ENCODE data around the gene CMTR1. TPM values are rescaled to one million over a fixed set of nuclear protein-coding genes. Genes with fewer than 3 reads are reported as not detected.

CMTR1 gene
- total and polyA plus RNA-seq, 2 of the 13 experiments (the other 11 are each of a cell fraction or from before 2014, with no cell fraction given): 19.7 to 55.2 TPM

DNA sequence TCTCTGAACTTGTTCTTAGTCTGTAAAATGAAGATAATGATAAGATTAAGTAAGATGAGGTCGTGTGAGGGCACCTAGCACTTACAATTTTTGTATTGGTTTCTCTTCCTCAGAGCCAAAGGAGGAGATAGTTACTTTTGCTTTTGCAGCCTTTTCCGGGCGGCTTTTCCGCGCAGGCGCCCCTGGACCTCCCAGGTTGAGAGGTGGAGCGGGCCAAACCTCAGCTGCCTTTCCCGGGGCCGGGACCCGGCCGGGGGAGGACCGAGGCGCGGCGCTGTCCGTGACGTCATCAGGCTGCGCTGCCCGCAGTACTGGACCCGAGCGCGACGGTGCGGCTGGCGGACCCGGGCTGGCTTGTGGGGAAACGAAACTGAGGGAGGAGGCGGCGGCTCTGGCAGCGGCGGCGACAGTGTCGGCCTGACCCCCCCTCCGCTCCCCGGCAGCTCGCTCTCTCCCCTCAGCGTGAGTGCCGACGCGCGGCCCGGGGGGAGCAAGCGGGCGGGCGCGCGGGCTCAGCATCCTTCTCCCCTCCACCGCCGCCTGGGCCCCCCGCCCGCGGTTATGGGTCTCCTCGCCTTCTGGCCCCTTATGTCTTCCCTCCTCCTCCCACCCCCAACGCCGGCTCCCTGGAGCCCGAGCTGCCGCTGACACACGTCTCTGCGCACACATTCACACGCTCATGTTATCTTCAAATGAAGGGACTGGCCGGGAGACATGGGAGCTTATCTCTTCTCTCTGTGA is at the start of gene CMTR1 (continued):
- TF ChIP-seq, protein P1, sequence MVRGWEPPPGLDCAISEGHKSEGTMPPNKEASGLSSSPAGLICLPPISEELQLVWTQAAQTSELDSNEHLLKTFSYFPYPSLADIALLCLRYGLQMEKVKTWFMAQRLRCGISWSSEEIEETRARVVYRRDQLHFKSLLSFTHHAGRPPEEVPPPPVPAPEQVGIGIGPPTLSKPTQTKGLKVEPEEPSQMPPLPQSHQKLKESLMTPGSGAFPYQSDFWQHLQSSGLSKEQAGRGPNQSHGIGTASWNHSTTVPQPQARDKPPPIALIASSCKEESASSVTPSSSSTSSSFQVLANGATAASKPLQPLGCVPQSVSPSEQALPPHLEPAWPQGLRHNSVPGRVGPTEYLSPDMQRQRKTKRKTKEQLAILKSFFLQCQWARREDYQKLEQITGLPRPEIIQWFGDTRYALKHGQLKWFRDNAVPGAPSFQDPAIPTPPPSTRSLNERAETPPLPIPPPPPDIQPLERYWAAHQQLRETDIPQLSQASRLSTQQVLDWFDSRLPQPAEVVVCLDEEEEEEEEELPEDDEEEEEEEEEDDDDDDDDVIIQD (CRISPR knock-in tag; IDR thresholded peaks at IDR 0.05; ENCODE audit: low read depth): 0 out of 2 replicates have a peak, but pooled peaks have one; percentile 42
- TF ChIP-seq PHF20 (CRISPR knock-in tag; IDR thresholded peaks at IDR 0.05) (peak; percentile 100), BORCS8-MEF2B (CRISPR knock-in tag; IDR thresholded peaks at IDR 0.05) (peak; percentile 46), ZNF775 (CRISPR knock-in tag; IDR thresholded peaks at IDR 0.05; ENCODE audit: borderline replicate concordance) (0 out of 2 replicates have a peak, but pooled peaks have one; percentile 40), HNRNPLL (IDR thresholded peaks at IDR 0.05; ENCODE audit: low read depth, low read length, poor library complexity, severe bottlenecking) (peak; percentile 75), ZNF230 (CRISPR knock-in tag; IDR thresholded peaks at IDR 0.05) (peak; percentile 94; the same call in 1 of the 2 replicates), ZFY (CRISPR knock-in tag; IDR thresholded peaks at IDR 0.05) (peak; percentile 85), ZNF883 (CRISPR knock-in tag; IDR thresholded peaks at IDR 0.05; ENCODE audit: not compliant biosample characterization) (peak; percentile 92), BRCA1 (CRISPR knock-in tag; IDR thresholded peaks at IDR 0.05) (no peak), ARHGAP35 (CRISPR knock-in tag; IDR thresholded peaks at IDR 0.05; ENCODE audit: borderline replicate concordance) (peak; percentile 38; the same call in 1 of the 2 replicates)
- TF ChIP-seq, protein P2, sequence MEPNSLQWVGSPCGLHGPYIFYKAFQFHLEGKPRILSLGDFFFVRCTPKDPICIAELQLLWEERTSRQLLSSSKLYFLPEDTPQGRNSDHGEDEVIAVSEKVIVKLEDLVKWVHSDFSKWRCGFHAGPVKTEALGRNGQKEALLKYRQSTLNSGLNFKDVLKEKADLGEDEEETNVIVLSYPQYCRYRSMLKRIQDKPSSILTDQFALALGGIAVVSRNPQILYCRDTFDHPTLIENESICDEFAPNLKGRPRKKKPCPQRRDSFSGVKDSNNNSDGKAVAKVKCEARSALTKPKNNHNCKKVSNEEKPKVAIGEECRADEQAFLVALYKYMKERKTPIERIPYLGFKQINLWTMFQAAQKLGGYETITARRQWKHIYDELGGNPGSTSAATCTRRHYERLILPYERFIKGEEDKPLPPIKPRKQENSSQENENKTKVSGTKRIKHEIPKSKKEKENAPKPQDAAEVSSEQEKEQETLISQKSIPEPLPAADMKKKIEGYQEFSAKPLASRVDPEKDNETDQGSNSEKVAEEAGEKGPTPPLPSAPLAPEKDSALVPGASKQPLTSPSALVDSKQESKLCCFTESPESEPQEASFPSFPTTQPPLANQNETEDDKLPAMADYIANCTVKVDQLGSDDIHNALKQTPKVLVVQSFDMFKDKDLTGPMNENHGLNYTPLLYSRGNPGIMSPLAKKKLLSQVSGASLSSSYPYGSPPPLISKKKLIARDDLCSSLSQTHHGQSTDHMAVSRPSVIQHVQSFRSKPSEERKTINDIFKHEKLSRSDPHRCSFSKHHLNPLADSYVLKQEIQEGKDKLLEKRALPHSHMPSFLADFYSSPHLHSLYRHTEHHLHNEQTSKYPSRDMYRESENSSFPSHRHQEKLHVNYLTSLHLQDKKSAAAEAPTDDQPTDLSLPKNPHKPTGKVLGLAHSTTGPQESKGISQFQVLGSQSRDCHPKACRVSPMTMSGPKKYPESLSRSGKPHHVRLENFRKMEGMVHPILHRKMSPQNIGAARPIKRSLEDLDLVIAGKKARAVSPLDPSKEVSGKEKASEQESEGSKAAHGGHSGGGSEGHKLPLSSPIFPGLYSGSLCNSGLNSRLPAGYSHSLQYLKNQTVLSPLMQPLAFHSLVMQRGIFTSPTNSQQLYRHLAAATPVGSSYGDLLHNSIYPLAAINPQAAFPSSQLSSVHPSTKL (CRISPR knock-in tag; IDR thresholded peaks at IDR 0.05): peak; percentile 80
- TF ChIP-seq, protein P3, sequence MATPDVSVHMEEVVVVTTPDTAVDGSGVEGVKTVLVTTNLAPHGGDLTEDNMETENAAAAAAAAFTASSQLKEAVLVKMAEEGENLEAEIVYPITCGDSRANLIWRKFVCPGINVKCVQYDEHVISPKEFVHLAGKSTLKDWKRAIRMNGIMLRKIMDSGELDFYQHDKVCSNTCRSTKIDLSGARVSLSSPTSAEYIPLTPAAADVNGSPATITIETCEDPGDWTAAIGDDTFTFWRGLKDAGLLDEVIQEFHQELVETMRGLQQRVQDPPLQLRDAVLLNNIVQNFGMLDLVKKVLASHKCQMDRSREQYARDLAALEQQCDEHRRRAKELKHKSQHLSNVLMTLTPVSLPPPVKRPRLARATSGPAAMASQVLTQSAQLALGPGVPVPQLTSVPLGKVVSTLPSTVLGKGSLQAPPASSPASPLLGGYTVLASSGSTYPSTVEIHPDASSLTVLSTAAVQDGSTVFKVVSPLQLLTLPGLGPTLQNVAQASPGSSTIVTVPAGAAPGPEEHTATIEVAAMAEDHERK (CRISPR knock-in tag; IDR thresholded peaks at IDR 0.05; ENCODE audit: low read depth): no peak
- TF ChIP-seq, protein P4, sequence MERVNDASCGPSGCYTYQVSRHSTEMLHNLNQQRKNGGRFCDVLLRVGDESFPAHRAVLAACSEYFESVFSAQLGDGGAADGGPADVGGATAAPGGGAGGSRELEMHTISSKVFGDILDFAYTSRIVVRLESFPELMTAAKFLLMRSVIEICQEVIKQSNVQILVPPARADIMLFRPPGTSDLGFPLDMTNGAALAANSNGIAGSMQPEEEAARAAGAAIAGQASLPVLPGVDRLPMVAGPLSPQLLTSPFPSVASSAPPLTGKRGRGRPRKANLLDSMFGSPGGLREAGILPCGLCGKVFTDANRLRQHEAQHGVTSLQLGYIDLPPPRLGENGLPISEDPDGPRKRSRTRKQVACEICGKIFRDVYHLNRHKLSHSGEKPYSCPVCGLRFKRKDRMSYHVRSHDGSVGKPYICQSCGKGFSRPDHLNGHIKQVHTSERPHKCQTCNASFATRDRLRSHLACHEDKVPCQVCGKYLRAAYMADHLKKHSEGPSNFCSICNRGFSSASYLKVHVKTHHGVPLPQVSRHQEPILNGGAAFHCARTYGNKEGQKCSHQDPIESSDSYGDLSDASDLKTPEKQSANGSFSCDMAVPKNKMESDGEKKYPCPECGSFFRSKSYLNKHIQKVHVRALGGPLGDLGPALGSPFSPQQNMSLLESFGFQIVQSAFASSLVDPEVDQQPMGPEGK (CRISPR knock-in tag; IDR thresholded peaks at IDR 0.05): peak; percentile 75

Data from HepG2 (cell line).